Hematopoietic multipotent progenitor cell treated with erythropoietin and hydrocortisone succinate and interleukin-3 and kit ligand, for 8 days (in vitro differentiated cells): Measurements from ENCODE around the gene SKP1.
A peak's percentile ranks its signal among the peaks of the same experiment; 100 is the strongest.
"Not testable (repeated sequence)": the region's sequence is repeated elsewhere in the genome, so short reads cannot be mapped to it uniquely, and the experiment has no call there.

Experiments
- DNase-seq: peaks from one replicate; pipeline ENCODE4 v3.0.0-alpha.2; 2015

The SKP1 gene

GRCh38 chr5:134177369-134178095, 782 bp upstream of the SKP1 start:
- DNase-seq, result no peak

GRCh38 chr5:134175921-134176510, 734 bp downstream of the SKP1 start:
- peak; percentile 34 for DNase-seq

GRCh38 chr5:134174841-134175839, 1.6 kb downstream of the SKP1 start:
- DNase-seq, result peak; percentile 56

GRCh38 chr5:134171972-134172371, 4.8 kb downstream of the SKP1 start:
- DNase-seq, result peak; percentile 26

- no peak for DNase-seq
These were observed 14.2 kb downstream of the SKP1 start for GRCh38 chr5:134162592-134162991.

- DNase-seq, result no peak
These were observed 15.0 kb downstream of the SKP1 start for GRCh38 chr5:134161513-134162395.

- DNase-seq, result no peak
These were observed 23.1 kb downstream of the SKP1 start for GRCh38 chr5:134153657-134154056.

GRCh38 chr5:134153241-134153640, 23.5 kb downstream of the SKP1 start:
- DNase-seq, result no peak

- DNase-seq, result not testable (repeated sequence)
These were observed 24.4 kb downstream of the SKP1 start for GRCh38 chr5:134152173-134152832.

GRCh38 chr5:134151723-134152122, 25.0 kb downstream of the SKP1 start:
- DNase-seq, result no peak

GRCh38 chr5:134149571-134150303, 27.0 kb downstream of the SKP1 start:
- no peak for DNase-seq

GRCh38 chr5:134148986-134149539, 27.7 kb downstream of the SKP1 start:
- no peak for DNase-seq

- no peak for DNase-seq
These were observed 28.4 kb downstream of the SKP1 start for GRCh38 chr5:134148316-134148715.

- no peak for DNase-seq
These were observed 29.9 kb downstream of the SKP1 start for GRCh38 chr5:134146651-134147518.

GRCh38 chr5:134145779-134146581, 30.8 kb downstream of the SKP1 start:
- DNase-seq, result peak; percentile 81

GRCh38 chr5:134145041-134145757, 31.6 kb downstream of the SKP1 start:
- DNase-seq, result no peak

GRCh38 chr5:134143944-134144941, 32.5 kb downstream of the SKP1 start:
- DNase-seq, result no peak
